HCT116 (cell line): Measurements from ENCODE around the gene SEC23A. TPM values are rescaled to one million over a fixed set of nuclear protein-coding genes. Genes with fewer than 3 reads are reported as not detected.

Source experiments
- ATAC-seq: fragments of 200-7000 bp; cut with Tn5 transposase; 2 replicates; pipeline ENCODE4 v1.9.1; 2020; ENCODE audit warnings: mild to moderate bottlenecking, moderate library complexity
- BruUV-seq: library from RNA; stranded (reverse); fragments of 400-500 nt; replicated peaks from 2 replicates; lab custom pipeline; 2021; lab: Mats Ljungman, UMichigan
- CTCF ChIA-PET: fragments of 300-600 bp; sonication (Branson Sonifier 250); formaldehyde crosslinking; loops from one replicate; lab custom pipeline; 2021; ENCODE audit warnings: antibody characterized with exemption; lab: Charles Lee
- POLR2A ChIA-PET: fragments of 300-600, 350-600 bp; sonication (Branson Sonifier 250); formaldehyde crosslinking; loops from one replicate; lab custom pipeline; 2021; ENCODE audit warnings: antibody characterized with exemption; lab: Charles Lee
- RAD21 ChIA-PET, 2 experiments: fragments of 300-600 bp; sonication (Branson Sonifier 250); formaldehyde crosslinking; loops; one replicate each; lab custom pipeline; 2023; ENCODE audit warnings: low total read pairs in 2 of 2; ENCODE audit not compliant: uncharacterized antibody in 2 of 2, unreplicated experiment in 2 of 2, low non-redundant PET in 1 of 2; lab: Charles Lee
- DNase-seq: peaks from one replicate; pipeline ENCODE4 v3.0.0-alpha.2; 2010; ENCODE audit warnings: low read depth, low spot score
- H2AFZ ChIP-seq: fragments of 200-600 bp; shearing (Covaris generic), sonication (generic); 2 replicates; pipeline ENCODE4 v1.6.1; 2017; ENCODE audit warnings: low read depth, mixed run types, mixed read lengths, antibody characterized with exemption, low read length; ENCODE audit not compliant: poor library complexity, severe bottlenecking
- H3K27ac ChIP-seq: 2 replicates; pipeline ENCODE4 v1.5.1; 2012; ENCODE audit warnings: low read depth, low read length
- H3K27me3 ChIP-seq: fragments of 200-600 bp; sonication (generic); 2 replicates; pipeline ENCODE4 v1.6.1; 2016; ENCODE audit warnings: mixed run types, low read length, mixed read lengths; ENCODE audit not compliant: insufficient read depth
- H3K36me3 ChIP-seq, 2 experiments: fragments of 200-500 bp in 1 of 2; fragments of 200-600 bp in 1 of 2; sonication (Bioruptor generic) in 1 of 2; sonication (generic) in 1 of 2; 2 replicates each; pipeline versions ENCODE4 v1.5.1 to v1.6.1; 2014 to 2016; ENCODE audit warnings: low read length in 2 of 2, inconsistent platforms in 1 of 2, mixed read lengths in 1 of 2, mixed run types in 1 of 2; ENCODE audit not compliant: insufficient read depth in 2 of 2, control insufficient read depth in 1 of 2
- H3K4me1 ChIP-seq, 2 experiments: fragments of 200-600 bp in 1 of 2; sonication (generic) in 1 of 2; 2 replicates each; pipeline versions ENCODE4 v1.5.1 to v1.6.1; 2012 to 2017; ENCODE audit warnings: low read length in 2 of 2, inconsistent platforms in 1 of 2, mild to moderate bottlenecking in 1 of 2, mixed read lengths in 1 of 2, mixed run types in 1 of 2, moderate library complexity in 1 of 2; ENCODE audit not compliant: insufficient read depth in 2 of 2, control insufficient read depth in 1 of 2
- H3K4me2 ChIP-seq: fragments of 200-600 bp; sonication (generic); 2 replicates; pipeline ENCODE4 v1.6.1; 2017; ENCODE audit warnings: mixed run types, low read length, mixed read lengths
- H3K4me3 ChIP-seq, 2 experiments: fragments of 200-600 bp in 1 of 2; sonication (generic) in 1 of 2; replicated peaks in 1 of 2; 2 replicates each; pipeline ENCODE4 v1.5.1; 2011 to 2016; ENCODE audit warnings: low read length in 2 of 2, control low read depth in 1 of 2, low read depth in 1 of 2, mild to moderate bottlenecking in 1 of 2, mixed read lengths in 1 of 2, mixed run types in 1 of 2
- H3K79me2 ChIP-seq: fragments of 200-600 bp; sonication (generic); 2 replicates; pipeline ENCODE4 v1.6.1; 2017; ENCODE audit warnings: mild to moderate bottlenecking, mixed run types, low read length, moderate library complexity, mixed read lengths; ENCODE audit not compliant: insufficient read depth
- H3K9ac ChIP-seq: fragments of 200-600 bp; sonication (generic); 2 replicates; pipeline ENCODE4 v1.6.1; 2016; ENCODE audit warnings: low read length, mixed read lengths
- H3K9me2 ChIP-seq: fragments of 200-600 bp; sonication (generic), shearing (Covaris generic); 2 replicates; pipeline ENCODE4 v1.6.1; 2017; ENCODE audit warnings: mixed run types, mild to moderate bottlenecking, moderate library complexity; ENCODE audit not compliant: insufficient read depth
- H3K9me3 ChIP-seq, 2 experiments: fragments of 200-500 bp in 1 of 2; fragments of 200-600 bp in 1 of 2; sonication (Bioruptor generic) in 1 of 2; sonication (generic) in 1 of 2; 2 replicates each; pipeline ENCODE4 v1.6.1; 2014 to 2017; ENCODE audit warnings: low read length in 2 of 2, mixed read lengths in 2 of 2, inconsistent platforms in 1 of 2, low read depth in 1 of 2, mild to moderate bottlenecking in 1 of 2, mixed run types in 1 of 2, moderate library complexity in 1 of 2; ENCODE audit not compliant: control insufficient read depth in 1 of 2, insufficient read depth in 1 of 2
- H4K20me1 ChIP-seq: fragments of 200-600 bp; sonication (generic), shearing (Covaris generic); 2 replicates; pipeline ENCODE4 v1.6.1; 2017; ENCODE audit warnings: mixed run types, mild to moderate bottlenecking, moderate library complexity; ENCODE audit not compliant: insufficient read depth
- EGR1 ChIP-seq: IDR thresholded peaks from 2 replicates; pipeline ENCODE4 v1.6.1; 2012; ENCODE audit warnings: low read depth
- ELF1 ChIP-seq: IDR thresholded peaks from 2 replicates; pipeline ENCODE4 v1.6.1; 2012; ENCODE audit warnings: low read depth, borderline replicate concordance
- POLR2AphosphoS5 ChIP-seq: IDR thresholded peaks from 2 replicates; pipeline ENCODE4 v1.6.1; 2011; ENCODE audit warnings: mild to moderate bottlenecking, low read depth, low read length, moderate library complexity
- SP1 ChIP-seq: IDR thresholded peaks from 2 replicates; pipeline ENCODE4 v1.6.1; 2012; ENCODE audit warnings: low read depth
- TCF7L2 ChIP-seq: IDR thresholded peaks from 2 replicates; pipeline ENCODE4 v1.7.0; 2011; ENCODE audit warnings: borderline replicate concordance, inconsistent platforms; ENCODE audit not compliant: insufficient read depth, insufficient read length; ENCODE audit errors: extremely low read depth
- ZFX ChIP-seq: fragments of 450-650 bp; IDR thresholded peaks from 2 replicates; pipeline ENCODE4 v1.6.1; 2017
- ZNF274 ChIP-seq: fragments of 200-500 bp; sonication (Bioruptor generic); IDR thresholded peaks from 2 replicates; pipeline ENCODE4 v1.6.1; 2014; ENCODE audit warnings: mild to moderate bottlenecking, low read depth, low read length, inconsistent platforms
- intact Hi-C: fragments of 100-400 bp; cut with micrococcal nuclease; formaldehyde crosslinking; loops from 2 replicates; pipeline ENCODE4 v1.10.0; 2022
- total RNA-seq: library from RNA; stranded (reverse); gene quantifications from one replicate; pipeline ENCODE4 v1.2.1, GENCODE V29; 2021; ENCODE audit not compliant: unreplicated experiment
- TF ChIP-seq, protein P1 (sequence below): IDR thresholded peaks from 2 replicates; pipeline ENCODE4 v1.6.1; 2012; ENCODE audit warnings: low read depth
- TF ChIP-seq, protein P2 (sequence below): IDR thresholded peaks from 2 replicates; pipeline ENCODE4 v1.6.1; 2011; ENCODE audit warnings: mild to moderate bottlenecking, low read length, moderate library complexity; ENCODE audit not compliant: insufficient replicate concordance; ENCODE audit errors: extremely low read depth
- TF ChIP-seq, protein P3 (sequence below), 3 experiments: fragments of 200-600 bp in 1 of 3; sonication (generic) in 1 of 3; IDR thresholded peaks in 2 of 3; conservative IDR thresholded peaks in 1 of 3; 2 replicates each; pipeline ENCODE4 v1.5.1; 2012 to 2017; ENCODE audit warnings: low read depth in 2 of 3, low read length in 2 of 3, antibody characterized with exemption in 1 of 3, borderline replicate concordance in 1 of 3, control low read depth in 1 of 3, mild to moderate bottlenecking in 1 of 3, mixed read lengths in 1 of 3, mixed run types in 1 of 3, moderate library complexity in 1 of 3; ENCODE audit not compliant: insufficient read depth in 1 of 3
- TF ChIP-seq, protein P4 (sequence below): IDR thresholded peaks from 2 replicates; pipeline ENCODE4 v1.6.1; 2012

The SEC23A gene
- total RNA-seq, 1 experiment from 2014 or later, result 81.7 TPM

DNA sequence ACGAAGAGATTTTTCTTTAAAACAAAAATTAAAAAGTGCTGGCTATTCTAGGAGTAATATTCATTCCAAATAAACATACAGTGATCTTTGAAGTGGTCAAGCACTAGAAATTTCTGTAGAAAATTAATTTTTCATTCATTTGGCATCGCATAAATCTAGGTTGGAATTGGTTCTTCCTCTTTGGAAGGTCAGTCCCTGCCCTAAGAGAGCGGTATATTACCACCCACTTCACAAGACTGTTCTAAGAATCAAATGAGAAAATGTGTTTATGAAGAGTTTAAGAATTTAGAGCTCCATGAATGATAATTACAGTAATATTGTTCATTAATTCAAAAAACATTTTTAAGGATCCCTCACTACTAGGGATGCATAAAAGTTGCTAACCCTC lies 10.6 kb upstream of the SEC23A start:
- POLR2A ChIA-PET, result interaction anchor here (0.8 to 1.9 kb wide), 7 partner anchors 9 to 318 kb away, joined by 3 to 19 read pairs (median 3); partner anchors contain the start of genes FBXO33, SEC23A and TRAPPC6B
- Histone ChIP-seq H3K9me3 (no peaks in the 10 kb centered on the region), H3K27me3 (no peaks in the 10 kb centered on the region), H4K20me1 (no peaks in the 10 kb centered on the region), H3K27ac (peak overlapping the region; percentile 63; the same call in 1 of the 2 replicates), H3K9ac (peak overlapping the region; percentile 77), H3K4me2 (peak overlapping the region; percentile 80), H3K79me2 (peaks cover 18% of the 10 kb centered on the region), H2AFZ (peak overlapping the region; percentile 81), H3K4me1 (peaks cover 4 to 16% of the 10 kb centered on the region in 2 experiments; a peak in 3 of 4 replicates), H3K4me3 (peak overlapping the region; percentile 65 to 84), H3K9me2 (no peaks in the 10 kb centered on the region), H3K36me3 (peaks cover 5 to 6% of the 10 kb centered on the region in 2 experiments; a peak in 2 of 4 replicates)
- ATAC-seq, result peak; percentile 16
- RAD21 ChIA-PET, result interaction anchor here in 1 of 2 experiments (1.3 kb wide), 1 partner anchor 11 kb away, joined by 4 read pairs; the partner anchor contains the start of gene SEC23A
- intact Hi-C loops, result loop anchor here (5.0 kb wide), 2 partner anchors 59 to 154 kb away; partner anchors contain the start of gene TRAPPC6B
- CTCF ChIA-PET, result interaction anchor here (0.7 to 1.3 kb wide), 3 partner anchors 10 to 11 kb away, joined by 3 to 4 read pairs (median 4); partner anchors contain the start of gene SEC23A
- TSS peak; percentile 98 for BruUV-seq
- TF ChIP-seq ZFX (no peak), ELF1 (no peak), EGR1 (no peak), ZNF274 (no peak), TCF7L2 (no peak), POLR2AphosphoS5 (no peak), SP1 (no peak)
- TF ChIP-seq, protein P1, sequence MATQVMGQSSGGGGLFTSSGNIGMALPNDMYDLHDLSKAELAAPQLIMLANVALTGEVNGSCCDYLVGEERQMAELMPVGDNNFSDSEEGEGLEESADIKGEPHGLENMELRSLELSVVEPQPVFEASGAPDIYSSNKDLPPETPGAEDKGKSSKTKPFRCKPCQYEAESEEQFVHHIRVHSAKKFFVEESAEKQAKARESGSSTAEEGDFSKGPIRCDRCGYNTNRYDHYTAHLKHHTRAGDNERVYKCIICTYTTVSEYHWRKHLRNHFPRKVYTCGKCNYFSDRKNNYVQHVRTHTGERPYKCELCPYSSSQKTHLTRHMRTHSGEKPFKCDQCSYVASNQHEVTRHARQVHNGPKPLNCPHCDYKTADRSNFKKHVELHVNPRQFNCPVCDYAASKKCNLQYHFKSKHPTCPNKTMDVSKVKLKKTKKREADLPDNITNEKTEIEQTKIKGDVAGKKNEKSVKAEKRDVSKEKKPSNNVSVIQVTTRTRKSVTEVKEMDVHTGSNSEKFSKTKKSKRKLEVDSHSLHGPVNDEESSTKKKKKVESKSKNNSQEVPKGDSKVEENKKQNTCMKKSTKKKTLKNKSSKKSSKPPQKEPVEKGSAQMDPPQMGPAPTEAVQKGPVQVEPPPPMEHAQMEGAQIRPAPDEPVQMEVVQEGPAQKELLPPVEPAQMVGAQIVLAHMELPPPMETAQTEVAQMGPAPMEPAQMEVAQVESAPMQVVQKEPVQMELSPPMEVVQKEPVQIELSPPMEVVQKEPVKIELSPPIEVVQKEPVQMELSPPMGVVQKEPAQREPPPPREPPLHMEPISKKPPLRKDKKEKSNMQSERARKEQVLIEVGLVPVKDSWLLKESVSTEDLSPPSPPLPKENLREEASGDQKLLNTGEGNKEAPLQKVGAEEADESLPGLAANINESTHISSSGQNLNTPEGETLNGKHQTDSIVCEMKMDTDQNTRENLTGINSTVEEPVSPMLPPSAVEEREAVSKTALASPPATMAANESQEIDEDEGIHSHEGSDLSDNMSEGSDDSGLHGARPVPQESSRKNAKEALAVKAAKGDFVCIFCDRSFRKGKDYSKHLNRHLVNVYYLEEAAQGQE, result no peak
- TF ChIP-seq, protein P2, sequence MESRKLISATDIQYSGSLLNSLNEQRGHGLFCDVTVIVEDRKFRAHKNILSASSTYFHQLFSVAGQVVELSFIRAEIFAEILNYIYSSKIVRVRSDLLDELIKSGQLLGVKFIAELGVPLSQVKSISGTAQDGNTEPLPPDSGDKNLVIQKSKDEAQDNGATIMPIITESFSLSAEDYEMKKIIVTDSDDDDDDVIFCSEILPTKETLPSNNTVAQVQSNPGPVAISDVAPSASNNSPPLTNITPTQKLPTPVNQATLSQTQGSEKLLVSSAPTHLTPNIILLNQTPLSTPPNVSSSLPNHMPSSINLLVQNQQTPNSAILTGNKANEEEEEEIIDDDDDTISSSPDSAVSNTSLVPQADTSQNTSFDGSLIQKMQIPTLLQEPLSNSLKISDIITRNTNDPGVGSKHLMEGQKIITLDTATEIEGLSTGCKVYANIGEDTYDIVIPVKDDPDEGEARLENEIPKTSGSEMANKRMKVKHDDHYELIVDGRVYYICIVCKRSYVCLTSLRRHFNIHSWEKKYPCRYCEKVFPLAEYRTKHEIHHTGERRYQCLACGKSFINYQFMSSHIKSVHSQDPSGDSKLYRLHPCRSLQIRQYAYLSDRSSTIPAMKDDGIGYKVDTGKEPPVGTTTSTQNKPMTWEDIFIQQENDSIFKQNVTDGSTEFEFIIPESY, result no peak
- TF ChIP-seq, protein P3, sequence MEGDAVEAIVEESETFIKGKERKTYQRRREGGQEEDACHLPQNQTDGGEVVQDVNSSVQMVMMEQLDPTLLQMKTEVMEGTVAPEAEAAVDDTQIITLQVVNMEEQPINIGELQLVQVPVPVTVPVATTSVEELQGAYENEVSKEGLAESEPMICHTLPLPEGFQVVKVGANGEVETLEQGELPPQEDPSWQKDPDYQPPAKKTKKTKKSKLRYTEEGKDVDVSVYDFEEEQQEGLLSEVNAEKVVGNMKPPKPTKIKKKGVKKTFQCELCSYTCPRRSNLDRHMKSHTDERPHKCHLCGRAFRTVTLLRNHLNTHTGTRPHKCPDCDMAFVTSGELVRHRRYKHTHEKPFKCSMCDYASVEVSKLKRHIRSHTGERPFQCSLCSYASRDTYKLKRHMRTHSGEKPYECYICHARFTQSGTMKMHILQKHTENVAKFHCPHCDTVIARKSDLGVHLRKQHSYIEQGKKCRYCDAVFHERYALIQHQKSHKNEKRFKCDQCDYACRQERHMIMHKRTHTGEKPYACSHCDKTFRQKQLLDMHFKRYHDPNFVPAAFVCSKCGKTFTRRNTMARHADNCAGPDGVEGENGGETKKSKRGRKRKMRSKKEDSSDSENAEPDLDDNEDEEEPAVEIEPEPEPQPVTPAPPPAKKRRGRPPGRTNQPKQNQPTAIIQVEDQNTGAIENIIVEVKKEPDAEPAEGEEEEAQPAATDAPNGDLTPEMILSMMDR (IDR thresholded peaks at IDR 0.05 in 2 of 3, conservative IDR thresholded peaks at IDR 0.05 in 1 of 3; ENCODE audit: borderline replicate concordance in 1 of 3, insufficient read depth in 1 of 3, low read depth in 2 of 3, low read length in 2 of 3), result no peak
- TF ChIP-seq, protein P4, sequence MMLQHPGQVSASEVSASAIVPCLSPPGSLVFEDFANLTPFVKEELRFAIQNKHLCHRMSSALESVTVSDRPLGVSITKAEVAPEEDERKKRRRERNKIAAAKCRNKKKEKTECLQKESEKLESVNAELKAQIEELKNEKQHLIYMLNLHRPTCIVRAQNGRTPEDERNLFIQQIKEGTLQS, result no peak
- no peak for DNase-seq
